OCI-LY7 (cell line): ENCODE measurements around the gene RARA. TPM values are rescaled to one million over a fixed set of nuclear protein-coding genes. Genes with fewer than 3 reads are reported as not detected.

ENCODE experiments used
- BruUV-seq: library from RNA; stranded (reverse); fragments of 400-500 nt; replicated peaks from 2 replicates; lab custom pipeline; 2021; lab: Mats Ljungman, UMichigan
- CTCF ChIA-PET: fragments of 300-600 bp; sonication (Branson Sonifier 250); formaldehyde crosslinking; loops from one replicate; lab custom pipeline; 2022; ENCODE audit warnings: antibody characterized with exemption; ENCODE audit not compliant: unreplicated experiment; lab: Charles Lee
- POLR2A ChIA-PET: fragments of 300-600 bp; sonication (Branson Sonifier 250); formaldehyde crosslinking; loops from one replicate; lab custom pipeline; 2022; ENCODE audit warnings: antibody characterized with exemption; lab: Charles Lee
- DNase-seq: peaks from one replicate; pipeline ENCODE4 v3.0.0-alpha.2; 2015; ENCODE audit warnings: low spot score
- H2AFZ ChIP-seq: fragments of 200-600 bp; sonication (generic), shearing (Covaris generic); 2 replicates; pipeline ENCODE4 v1.6.1; 2014; ENCODE audit warnings: mild to moderate bottlenecking, antibody characterized with exemption, low read length, moderate library complexity
- H3K27ac ChIP-seq: fragments of 200-600 bp; sonication (generic); 2 replicates; pipeline ENCODE4 v1.5.1; 2014; ENCODE audit warnings: mixed run types, low read depth, mild to moderate bottlenecking, moderate library complexity, low read length, inconsistent platforms; ENCODE audit not compliant: poor library complexity, severe bottlenecking
- H3K36me3 ChIP-seq: fragments of 200-600 bp; sonication (generic); 2 replicates; pipeline ENCODE4 v1.6.1; 2014; ENCODE audit warnings: mild to moderate bottlenecking, antibody characterized with exemption, low read length, moderate library complexity, mixed read lengths; ENCODE audit not compliant: insufficient read depth
- H3K4me1 ChIP-seq: fragments of 200-600 bp; sonication (generic); 2 replicates; pipeline ENCODE4 v1.5.1; 2014; ENCODE audit warnings: mild to moderate bottlenecking, low read length; ENCODE audit not compliant: insufficient read depth, poor library complexity, severe bottlenecking
- H3K4me2 ChIP-seq: fragments of 200-600 bp; sonication (generic); 2 replicates; pipeline ENCODE4 v1.6.1; 2014; ENCODE audit warnings: mild to moderate bottlenecking, low read length
- H3K4me3 ChIP-seq: fragments of 200-600 bp; sonication (generic); 2 replicates; pipeline ENCODE4 v1.5.1; 2014; ENCODE audit warnings: mild to moderate bottlenecking, low read depth, low read length; ENCODE audit not compliant: poor library complexity, severe bottlenecking
- H3K79me2 ChIP-seq: fragments of 200-600 bp; sonication (generic); 2 replicates; pipeline ENCODE4 v1.6.1; 2016; ENCODE audit warnings: low read depth, mild to moderate bottlenecking, low read length, moderate library complexity, mixed read lengths; ENCODE audit not compliant: insufficient read depth
- H3K9me2 ChIP-seq: fragments of 200-600 bp; sonication (generic); 2 replicates; pipeline ENCODE4 v1.6.1; 2016; ENCODE audit warnings: mild to moderate bottlenecking, low read length, mixed read lengths; ENCODE audit not compliant: insufficient read depth
- H3K9me3 ChIP-seq: fragments of 200-600 bp; sonication (generic); 2 replicates; pipeline ENCODE4 v1.6.1; 2014; ENCODE audit warnings: mild to moderate bottlenecking, mixed run types, low read length, mixed read lengths
- H4K20me1 ChIP-seq: fragments of 200-600 bp; sonication (generic); 2 replicates; pipeline ENCODE4 v1.6.1; 2014; ENCODE audit warnings: mild to moderate bottlenecking, antibody characterized with exemption, low read length, moderate library complexity, mixed read lengths; ENCODE audit not compliant: insufficient read depth
- EZH2phosphoT487 ChIP-seq: fragments of 200-600 bp; sonication (generic); IDR thresholded peaks from 2 replicates; pipeline ENCODE4 v1.6.1; 2018; ENCODE audit warnings: low read depth, borderline replicate concordance, mild to moderate bottlenecking, mixed run types, antibody characterized with exemption, low read length, moderate library complexity, mixed read lengths
- intact Hi-C: fragments of 100-400 bp; cut with micrococcal nuclease; formaldehyde crosslinking; loops from one replicate; pipeline ENCODE4 v1.10.0; 2022; ENCODE audit not compliant: unreplicated experiment
- total RNA-seq, 2 experiments: library from RNA; depleted of rRNA in 1 of 2; stranded (reverse); fragments of >200 nt in 1 of 2; shearing (Covaris generic) in 1 of 2; gene quantifications; 2 replicates each; pipeline ENCODE4 v1.2.3, GENCODE V29; 2014 to 2022
- TF ChIP-seq, protein P1 (sequence below): fragments of 200-600 bp; sonication (generic); conservative IDR thresholded peaks from 2 replicates; pipeline ENCODE4 v1.5.1; 2014; ENCODE audit warnings: mild to moderate bottlenecking, antibody characterized with exemption, low read length, moderate library complexity, mixed read lengths

RARA gene
- total RNA-seq, 2 experiments from 2014 or later: 3.1 to 8.6 TPM

DNA sequence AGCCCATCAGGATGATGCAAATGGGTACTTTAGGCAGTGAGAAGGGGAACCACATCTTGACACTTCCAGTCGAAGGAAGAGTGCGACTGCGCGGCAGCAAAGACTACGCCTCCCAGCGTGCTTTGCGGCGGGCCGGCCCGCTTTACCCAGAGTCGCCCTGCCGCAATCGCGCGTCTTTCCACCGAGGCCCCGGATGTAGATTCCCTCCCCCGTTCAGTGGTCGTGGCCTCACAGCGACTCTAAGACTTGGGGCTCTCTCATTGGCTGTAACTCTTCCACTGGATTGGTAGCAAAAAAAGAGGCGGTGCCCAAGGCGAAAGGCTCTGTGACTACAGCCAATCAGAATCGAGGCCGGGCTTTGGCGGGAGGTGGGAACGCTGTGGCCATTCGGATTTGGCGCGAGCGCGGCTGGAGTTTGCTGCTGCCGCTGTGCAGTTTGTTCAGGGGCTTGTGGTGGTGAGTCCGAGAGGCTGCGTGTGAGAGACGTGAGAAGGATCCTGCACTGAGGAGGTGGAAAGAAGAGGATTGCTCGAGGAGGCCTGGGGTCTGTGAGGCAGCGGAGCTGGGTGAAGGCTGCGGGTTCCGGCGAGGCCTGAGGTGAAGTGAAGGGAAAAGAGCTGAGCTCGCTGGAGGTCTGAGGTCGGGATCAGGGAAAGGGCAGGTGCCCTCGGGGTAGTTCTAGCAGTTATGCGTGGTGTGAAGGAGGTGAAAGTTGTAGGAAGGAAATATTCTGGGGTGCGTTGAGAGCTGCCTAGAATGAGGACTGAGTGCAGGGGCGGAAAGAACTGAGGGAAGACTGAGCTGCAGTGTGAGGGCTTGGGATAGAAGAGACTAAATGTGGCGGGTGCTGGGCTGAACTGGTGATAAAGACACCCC is 21.2 kb upstream of the RARA start, which contains the start of gene CDC6:
Gene CDC6, plus strand, starts transcription at position 386 of the 876 bp plus-strand sequence. CDS start 1,542 bp downstream, outside the sequence.
- no TSS peak for BruUV-seq
- DNase-seq: peak; percentile 100
- Histone ChIP-seq H3K36me3 (peaks cover 41% of the 10 kb centered on the region), H3K9me3 (no peaks in the 10 kb centered on the region), H3K4me2 (peak within 1 kb of the TSS; percentile 72), H3K4me1 (peaks cover 31% of the 10 kb centered on the region), H2AFZ (peak within 1 kb of the TSS; percentile 47), H4K20me1 (0 out of 2 replicates have a peak, but pooled peaks cover 17% of the 10 kb centered on the region), H3K79me2 (peaks cover 43% of the 10 kb centered on the region), H3K9me2 (no peaks in the 10 kb centered on the region), H3K4me3 (peak within 1 kb of the TSS; percentile 97), H3K27ac (peak within 1 kb of the TSS; percentile 89)
- intact Hi-C loops: loop anchor here (5.0 kb wide), 2 partner anchors 70 to 175 kb away; partner anchors contain the start of gene WIPF2
- ChIA-PET POLR2A (interaction anchor here (0.6 to 1.9 kb wide), 9 partner anchors 10 to 1651 kb away, joined by 3 to 5 read pairs (median 3); partner anchors contain the start of gene TOP2A), CTCF (interaction anchor here (1.0 kb wide), 1 partner anchor 69 kb away, joined by 4 read pairs; the partner anchor contains the start of gene WIPF2)
- no peak for TF ChIP-seq EZH2phosphoT487
- TF ChIP-seq, protein P1, sequence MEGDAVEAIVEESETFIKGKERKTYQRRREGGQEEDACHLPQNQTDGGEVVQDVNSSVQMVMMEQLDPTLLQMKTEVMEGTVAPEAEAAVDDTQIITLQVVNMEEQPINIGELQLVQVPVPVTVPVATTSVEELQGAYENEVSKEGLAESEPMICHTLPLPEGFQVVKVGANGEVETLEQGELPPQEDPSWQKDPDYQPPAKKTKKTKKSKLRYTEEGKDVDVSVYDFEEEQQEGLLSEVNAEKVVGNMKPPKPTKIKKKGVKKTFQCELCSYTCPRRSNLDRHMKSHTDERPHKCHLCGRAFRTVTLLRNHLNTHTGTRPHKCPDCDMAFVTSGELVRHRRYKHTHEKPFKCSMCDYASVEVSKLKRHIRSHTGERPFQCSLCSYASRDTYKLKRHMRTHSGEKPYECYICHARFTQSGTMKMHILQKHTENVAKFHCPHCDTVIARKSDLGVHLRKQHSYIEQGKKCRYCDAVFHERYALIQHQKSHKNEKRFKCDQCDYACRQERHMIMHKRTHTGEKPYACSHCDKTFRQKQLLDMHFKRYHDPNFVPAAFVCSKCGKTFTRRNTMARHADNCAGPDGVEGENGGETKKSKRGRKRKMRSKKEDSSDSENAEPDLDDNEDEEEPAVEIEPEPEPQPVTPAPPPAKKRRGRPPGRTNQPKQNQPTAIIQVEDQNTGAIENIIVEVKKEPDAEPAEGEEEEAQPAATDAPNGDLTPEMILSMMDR: no peak

DNA sequence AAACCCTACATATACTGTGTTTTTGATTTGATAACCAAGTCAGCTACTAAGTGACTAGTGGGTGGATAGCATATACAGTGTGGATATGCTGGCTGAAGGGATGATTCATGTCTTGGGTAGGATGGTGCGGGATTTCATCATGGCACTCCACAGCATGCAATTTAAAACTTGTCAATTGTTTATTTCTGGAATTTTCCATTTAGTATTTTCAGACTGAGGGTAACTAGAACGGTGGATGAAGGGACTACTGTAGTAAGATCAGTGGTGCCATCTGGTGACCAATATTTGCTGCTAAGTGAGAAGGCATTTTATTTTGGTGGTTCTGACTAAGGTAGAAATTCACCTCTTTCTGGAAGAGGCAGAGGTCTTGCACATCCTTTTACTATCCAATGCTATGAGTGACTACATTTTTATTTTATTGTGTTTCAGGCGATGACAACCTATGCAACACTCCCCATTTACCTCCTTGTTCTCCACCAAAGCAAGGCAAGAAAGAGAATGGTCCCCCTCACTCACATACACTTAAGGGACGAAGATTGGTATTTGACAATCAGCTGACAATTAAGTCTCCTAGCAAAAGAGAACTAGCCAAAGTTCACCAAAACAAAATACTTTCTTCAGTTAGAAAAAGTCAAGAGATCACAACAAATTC is 18.2 kb upstream of the RARA start:
- no TSS peak for BruUV-seq
- peak overlapping the region; percentile 97 for H3K4me3 ChIP-seq
- intact Hi-C loops: loop anchor here (1.0 kb wide), 1 partner anchor 88 kb away; no protein-coding TSS in a partner anchor

More for the DNA sequence above, 18.2 kb upstream of the RARA start:
- POLR2A ChIA-PET: no interaction called here
- Histone ChIP-seq H2AFZ (no peak overlapping the region), H3K4me2 (peak overlapping the region; percentile 67), H3K9me2 (no peaks in the 10 kb centered on the region), H3K9me3 (no peaks in the 10 kb centered on the region), H3K36me3 (peaks cover 71% of the 10 kb centered on the region), H3K4me1 (peaks cover 31% of the 10 kb centered on the region), H4K20me1 (peaks cover 26% of the 10 kb centered on the region; the same call in 1 of the 2 replicates), H3K27ac (no peak overlapping the region), H3K79me2 (peaks cover 43% of the 10 kb centered on the region)
- CTCF ChIA-PET: no interaction called here
- DNase-seq: peak; percentile 71
- TF ChIP-seq EZH2phosphoT487: no peak
- TF ChIP-seq, protein P1: peak; percentile 85
